ENCODE results near the gene PAH. TPM values are rescaled to one million over a fixed set of nuclear protein-coding genes. Genes with fewer than 3 reads are reported as not detected.

The PAH gene
- total and polyA plus RNA-seq, 2 of the 4 experiments (the other 2 are of a cell fraction) = not detected

GRCh38 chr12:102962986-102963385, 45.9 kb upstream of the PAH start:
- TF ChIP-seq SMC3 (IDR thresholded peaks at IDR 0.05; ENCODE audit: low read depth, low read length) (no peak), RAD21 (IDR thresholded peaks at IDR 0.05; ENCODE audit: low read length) (no peak), MAZ (IDR thresholded peaks at IDR 0.05; ENCODE audit: borderline replicate concordance, low read depth, low read length) (no peak), CEBPB (IDR thresholded peaks at IDR 0.05; ENCODE audit: low read depth, low read length) (no peak), NFE2L2 (IDR thresholded peaks at IDR 0.05; ENCODE audit: low read depth, low read length) (no peak), RFX5 (IDR thresholded peaks at IDR 0.05; ENCODE audit: low read depth, low read length) (no peak), CHD1 (IDR thresholded peaks at IDR 0.05; ENCODE audit: low read depth, low read length) (no peak), USF2 (IDR thresholded peaks at IDR 0.05; ENCODE audit: low read depth, low read length) (no peak), BHLHE40 (IDR thresholded peaks at IDR 0.05; ENCODE audit: low read depth, low read length) (no peak), FOS (IDR thresholded peaks at IDR 0.05; ENCODE audit: low read depth, low read length) (no peak), POLR2A (IDR thresholded peaks at IDR 0.05; ENCODE audit: low read depth, low read length) (no peak), CTCF (conservative IDR thresholded peaks at IDR 0.05; ENCODE audit: low read depth, low read length) (no peak)
- no peak overlapping the region for H3K18ac ChIP-seq (ENCODE audit: low read depth, low read length)
- no peak overlapping the region for H3K23ac ChIP-seq (ENCODE audit: low read depth, low read length)
- H3K4me2 ChIP-seq (ENCODE audit: low read depth, low read length) = no peak overlapping the region
- H3K14ac ChIP-seq (replicated peaks; ENCODE audit: low read depth, low read length) = no peak overlapping the region
- peaks cover 37% of the 10 kb centered on the region for H3K27me3 ChIP-seq (ENCODE audit: control insufficient read depth, insufficient read depth, low read length)
- no peaks in the 10 kb centered on the region for H3K79me1 ChIP-seq (ENCODE audit: low read depth in 1 of 2, low read length in 2 of 2)
- ChIA-PET CTCF (no interaction called here), POLR2A (ENCODE audit: unreplicated experiment) (no interaction called here)
- no peak overlapping the region for H4K91ac ChIP-seq (ENCODE audit: insufficient read depth, low read depth, low read length)
- no peak overlapping the region for H2AK9ac ChIP-seq (replicated peaks; ENCODE audit: low read depth, low read length, poor library complexity)
- no peak overlapping the region for H2BK120ac ChIP-seq (ENCODE audit: low read depth, low read length)
- H2AK5ac ChIP-seq (ENCODE audit: low read depth, low read length) = no peak overlapping the region
- H3K56ac ChIP-seq (ENCODE audit: extremely low read depth, insufficient read depth, low read length) = no peak overlapping the region
- intact Hi-C loops (cut with micrococcal nuclease) (no loop called here), in situ Hi-C loops (cut with MboI; ENCODE audit: low sequenced_read_pairs) (no loop called here), dilution Hi-C loops (cut with HindIII; ENCODE audit: low sequenced_read_pairs, unreplicated experiment) (no loop called here)
- no peak overlapping the region for H3K4ac ChIP-seq (ENCODE audit: low read depth, low read length)
- no peaks in the 10 kb centered on the region for H3K4me1 ChIP-seq (ENCODE audit: control insufficient read depth, insufficient read depth, low read length)
- 0 out of 2 replicates have a peak, but pooled peaks cover 2% of the 10 kb centered on the region for H3K9me3 ChIP-seq (ENCODE audit: control insufficient read depth, insufficient read depth, low read length)
- ATAC-seq (ENCODE audit: low read depth) (no peak), DNase-seq (no peak)
- H4K8ac ChIP-seq (ENCODE audit: low read depth in 2 of 2, low read length in 2 of 2) = no peak overlapping the region
- no peak overlapping the region for H3K4me3 ChIP-seq (ENCODE audit: insufficient read depth, low read depth, low read length)
- no TSS peak for BruUV-seq (replicated peaks)
- H3K36me3 ChIP-seq (ENCODE audit: control insufficient read depth, insufficient read depth, low read length) = no peaks in the 10 kb centered on the region
- WGBS, 2 experiments (ENCODE audit: extremely low coverage in 2 of 2, insufficient read length in 1 of 2) = no CpG with 5 or more reads among the region's 3 CpGs
- no peak overlapping the region for H4K5ac ChIP-seq (ENCODE audit: low read depth, low read length)
- H3K9ac ChIP-seq (ENCODE audit: low read depth, low read length) = no peak overlapping the region
- no peaks in the 10 kb centered on the region for H3K9me1 ChIP-seq (ENCODE audit: insufficient read depth, low read length)
- H4K20me1 ChIP-seq (ENCODE audit: insufficient read depth, low read length) = no peaks in the 10 kb centered on the region
- H2AFZ ChIP-seq (replicated peaks; ENCODE audit: low read length, poor library complexity) = no peak overlapping the region
- H2BK5ac ChIP-seq (ENCODE audit: low read depth, low read length, poor library complexity, severe bottlenecking) = no peak overlapping the region
- H2BK15ac ChIP-seq (ENCODE audit: low read depth, low read length) = no peak overlapping the region
- H3K27ac ChIP-seq (ENCODE audit: insufficient read depth, low read length) = no peak overlapping the region
- no peak overlapping the region for H2BK20ac ChIP-seq (ENCODE audit: low read depth, low read length)

Measured in IMR-90 (cell line).